Astrocyte (in vitro differentiated cells and primary cell): Measurements from ENCODE around the gene TMEM37. TPM values are rescaled to one million over a fixed set of nuclear protein-coding genes. Genes with fewer than 3 reads are reported as not detected.

Experiments used
- DNase-seq: peaks from one replicate; pipeline ENCODE4 v3.0.0-alpha.2; 2010; ENCODE audit warnings: low read depth
- FAIRE-seq: peaks from 2 replicates; lab custom pipeline; 2011; peaks lifted over from hg19 to GRCh38; lab: Jason Lieb, UNC
- H2AFZ ChIP-seq: 2 replicates; pipeline ENCODE4 v1.6.0; 2012; ENCODE audit warnings: low read depth, low read length, inconsistent platforms
- H3K27ac ChIP-seq: 2 replicates; pipeline ENCODE4 v1.5.1; 2011; ENCODE audit warnings: low read depth, low read length, inconsistent platforms
- H3K27me3 ChIP-seq: 2 replicates; pipeline ENCODE4 v1.6.0; 2011; ENCODE audit warnings: low read length, inconsistent platforms; ENCODE audit not compliant: insufficient read depth
- H3K36me3 ChIP-seq: 2 replicates; pipeline ENCODE4 v1.5.1; 2011; ENCODE audit warnings: low read length, inconsistent platforms; ENCODE audit not compliant: insufficient read depth
- H3K4me1 ChIP-seq: 2 replicates; pipeline ENCODE4 v1.5.1; 2011; ENCODE audit warnings: low read length, inconsistent platforms; ENCODE audit not compliant: insufficient read depth
- H3K4me2 ChIP-seq: 2 replicates; pipeline ENCODE4 v1.6.0; 2012; ENCODE audit warnings: low read length, inconsistent platforms
- H3K4me3 ChIP-seq: 2 replicates; pipeline ENCODE4 v1.5.1; 2011; ENCODE audit warnings: low read depth, mild to moderate bottlenecking, low read length, inconsistent platforms; ENCODE audit not compliant: insufficient read depth
- H3K79me2 ChIP-seq: 2 replicates; pipeline ENCODE4 v1.6.0; 2012; ENCODE audit warnings: mild to moderate bottlenecking, low read length, inconsistent platforms; ENCODE audit not compliant: insufficient read depth
- H3K9ac ChIP-seq: 2 replicates; pipeline ENCODE4 v1.6.0; 2012; ENCODE audit warnings: mild to moderate bottlenecking, low read length, inconsistent platforms
- H3K9me3 ChIP-seq: 2 replicates; pipeline ENCODE4 v1.5.1; 2012; ENCODE audit warnings: low read depth, mild to moderate bottlenecking, low read length, inconsistent platforms; ENCODE audit not compliant: insufficient read depth
- H4K20me1 ChIP-seq: 2 replicates; pipeline ENCODE4 v1.6.0; 2012; ENCODE audit warnings: low read length, inconsistent platforms; ENCODE audit not compliant: insufficient read depth
- H3K27ac Mint-ChIP-seq: one replicate; pipeline ENCODE4 v1.8.0; 2021; ENCODE audit warnings: mild to moderate bottlenecking, mixed read lengths; ENCODE audit not compliant: unreplicated experiment
- H3K27me3 Mint-ChIP-seq: one replicate; pipeline ENCODE4 v1.8.0; 2021; ENCODE audit warnings: low read depth, mixed read lengths; ENCODE audit not compliant: unreplicated experiment
- H3K36me3 Mint-ChIP-seq: one replicate; pipeline ENCODE4 v1.8.0; 2021; ENCODE audit warnings: low read depth, mixed read lengths; ENCODE audit not compliant: unreplicated experiment
- H3K4me1 Mint-ChIP-seq: one replicate; pipeline ENCODE4 v1.8.0; 2021; ENCODE audit warnings: low read depth, mixed read lengths; ENCODE audit not compliant: unreplicated experiment
- H3K4me3 Mint-ChIP-seq: one replicate; pipeline ENCODE4 v1.8.0; 2021; ENCODE audit warnings: mild to moderate bottlenecking, moderate library complexity, mixed read lengths; ENCODE audit not compliant: unreplicated experiment
- H3K9me3 Mint-ChIP-seq: one replicate; pipeline ENCODE4 v1.8.0; 2021; ENCODE audit warnings: mild to moderate bottlenecking, mixed read lengths; ENCODE audit not compliant: unreplicated experiment
- EZH2 ChIP-seq: IDR thresholded peaks from 2 replicates; pipeline ENCODE4 v1.6.1; 2012; ENCODE audit warnings: mild to moderate bottlenecking, low read length, inconsistent platforms; ENCODE audit not compliant: insufficient read depth
- total RNA-seq: library from RNA; stranded (reverse); gene quantifications from 2 replicates; pipeline ENCODE4 v1.2.1, GENCODE V29; 2021
- TF ChIP-seq, protein P1 (sequence below): IDR thresholded peaks from 2 replicates; pipeline ENCODE4 v1.5.1; 2011; ENCODE audit warnings: low read depth, mild to moderate bottlenecking, inconsistent platforms, low read length, moderate library complexity; ENCODE audit not compliant: insufficient read depth

TMEM37 gene
- total RNA-seq, 1 donor from 2014 or later = 1.6 TPM

DNA sequence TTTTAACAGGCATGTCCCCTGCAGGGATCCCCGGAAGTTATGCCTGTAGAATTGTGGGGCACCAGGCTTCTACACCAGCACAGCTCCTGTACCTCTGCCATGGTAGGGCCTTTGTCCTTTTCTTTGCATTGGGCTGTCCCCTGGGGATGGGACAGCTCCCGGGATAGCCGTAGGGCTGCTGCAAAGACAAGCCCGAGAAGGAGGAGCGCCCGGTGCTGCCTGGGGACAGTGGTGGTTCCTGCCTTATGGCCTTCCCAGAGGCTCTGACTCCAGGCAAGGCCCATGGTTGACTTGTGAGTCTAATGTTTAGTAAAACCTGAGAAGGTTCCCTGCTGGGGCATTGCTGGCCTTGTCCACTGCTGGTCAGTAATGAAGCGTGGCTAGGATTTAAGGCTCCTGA, 30.9 kb downstream of the TMEM37 start:
- no peak overlapping the region for H3K9ac ChIP-seq
- no peaks in the 10 kb centered on the region for H3K79me2 ChIP-seq
- H3K4me3 ChIP-seq = no peak overlapping the region
- Mint-ChIP-seq H3K9me3 (peaks cover 4% of the 10 kb centered on the region), H3K27me3 (peaks cover 10% of the 10 kb centered on the region), H3K27ac (no peak overlapping the region), H3K4me1 (peaks cover 12% of the 10 kb centered on the region), H3K36me3 (no peaks in the 10 kb centered on the region), H3K4me3 (no peak overlapping the region)
- FAIRE-seq = no peak
- H2AFZ ChIP-seq = no peak overlapping the region
- H3K4me1 ChIP-seq = no peaks in the 10 kb centered on the region
- no peaks in the 10 kb centered on the region for H3K36me3 ChIP-seq
- no peak for DNase-seq
- H3K27me3 ChIP-seq = no peaks in the 10 kb centered on the region
- TF ChIP-seq, protein P1, sequence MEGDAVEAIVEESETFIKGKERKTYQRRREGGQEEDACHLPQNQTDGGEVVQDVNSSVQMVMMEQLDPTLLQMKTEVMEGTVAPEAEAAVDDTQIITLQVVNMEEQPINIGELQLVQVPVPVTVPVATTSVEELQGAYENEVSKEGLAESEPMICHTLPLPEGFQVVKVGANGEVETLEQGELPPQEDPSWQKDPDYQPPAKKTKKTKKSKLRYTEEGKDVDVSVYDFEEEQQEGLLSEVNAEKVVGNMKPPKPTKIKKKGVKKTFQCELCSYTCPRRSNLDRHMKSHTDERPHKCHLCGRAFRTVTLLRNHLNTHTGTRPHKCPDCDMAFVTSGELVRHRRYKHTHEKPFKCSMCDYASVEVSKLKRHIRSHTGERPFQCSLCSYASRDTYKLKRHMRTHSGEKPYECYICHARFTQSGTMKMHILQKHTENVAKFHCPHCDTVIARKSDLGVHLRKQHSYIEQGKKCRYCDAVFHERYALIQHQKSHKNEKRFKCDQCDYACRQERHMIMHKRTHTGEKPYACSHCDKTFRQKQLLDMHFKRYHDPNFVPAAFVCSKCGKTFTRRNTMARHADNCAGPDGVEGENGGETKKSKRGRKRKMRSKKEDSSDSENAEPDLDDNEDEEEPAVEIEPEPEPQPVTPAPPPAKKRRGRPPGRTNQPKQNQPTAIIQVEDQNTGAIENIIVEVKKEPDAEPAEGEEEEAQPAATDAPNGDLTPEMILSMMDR = no peak
- no peak for TF ChIP-seq EZH2
- no peak overlapping the region for H3K27ac ChIP-seq
- H4K20me1 ChIP-seq = no peaks in the 10 kb centered on the region
- H3K9me3 ChIP-seq = no peaks in the 10 kb centered on the region
- no peak overlapping the region for H3K4me2 ChIP-seq

DNA sequence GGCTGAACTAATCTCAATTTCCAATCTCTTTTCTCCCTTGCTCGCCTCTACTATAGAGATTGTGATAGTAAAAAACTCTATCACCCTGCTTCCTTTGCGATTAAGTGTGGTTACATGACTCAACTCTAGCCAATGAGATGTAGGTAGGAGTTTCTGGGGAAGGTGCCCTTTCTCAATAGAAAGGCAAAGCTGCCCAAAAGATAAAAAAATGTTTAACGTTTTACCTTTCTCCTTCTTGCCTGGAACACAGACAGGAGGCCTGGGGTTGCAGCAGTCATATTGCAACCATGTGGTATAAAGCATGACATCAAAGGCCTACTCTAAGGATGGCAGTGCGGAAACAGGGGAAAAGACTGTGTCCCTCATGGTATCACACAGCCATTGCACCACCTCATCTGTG, 31.5 kb downstream of the TMEM37 start:
- Mint-ChIP-seq H3K9me3 (peaks cover 4% of the 10 kb centered on the region), H3K4me1 (peaks cover 12% of the 10 kb centered on the region), H3K27me3 (peaks cover 10% of the 10 kb centered on the region), H3K4me3 (no peak overlapping the region), H3K36me3 (no peaks in the 10 kb centered on the region), H3K27ac (no peak overlapping the region)
- Histone ChIP-seq H3K27me3 (no peaks in the 10 kb centered on the region), H3K4me2 (no peak overlapping the region), H3K79me2 (no peaks in the 10 kb centered on the region), H3K4me1 (no peaks in the 10 kb centered on the region), H3K9me3 (no peaks in the 10 kb centered on the region), H3K27ac (no peak overlapping the region), H2AFZ (no peak overlapping the region), H4K20me1 (no peaks in the 10 kb centered on the region), H3K36me3 (no peaks in the 10 kb centered on the region), H3K9ac (no peak overlapping the region), H3K4me3 (no peak overlapping the region)
- DNase-seq (no peak), FAIRE-seq (no peak)
- no peak for TF ChIP-seq EZH2
- TF ChIP-seq, protein P1 = no peak

DNA sequence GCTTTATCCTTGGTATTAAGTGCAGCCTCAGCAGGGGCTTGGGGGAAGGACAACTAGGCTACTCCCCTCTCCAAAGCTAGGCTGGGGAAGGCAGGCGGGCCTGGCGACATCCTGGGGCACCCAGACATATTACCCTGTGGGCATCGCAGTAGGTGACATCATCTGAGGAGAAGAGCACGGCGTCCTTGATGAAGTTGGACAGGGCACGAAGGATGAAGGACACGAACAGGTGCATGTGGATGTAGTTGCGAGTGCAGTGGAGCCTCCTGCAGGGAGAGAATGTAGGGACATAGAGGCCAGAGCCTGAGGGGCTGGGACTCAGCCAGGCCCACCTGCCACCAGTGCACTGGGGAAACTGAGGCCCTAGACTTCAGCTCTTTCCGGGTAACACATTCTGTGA, 32.3 kb downstream of the TMEM37 start:
- Histone ChIP-seq H3K36me3 (no peaks in the 10 kb centered on the region), H2AFZ (no peak overlapping the region), H3K27ac (no peak overlapping the region), H3K4me3 (no peak overlapping the region), H3K27me3 (no peaks in the 10 kb centered on the region), H3K9ac (no peak overlapping the region), H3K4me2 (no peak overlapping the region), H3K79me2 (no peaks in the 10 kb centered on the region), H3K9me3 (no peaks in the 10 kb centered on the region), H3K4me1 (no peaks in the 10 kb centered on the region), H4K20me1 (no peaks in the 10 kb centered on the region)
- no peak for DNase-seq
- Mint-ChIP-seq H3K27me3 (peaks cover 7% of the 10 kb centered on the region), H3K9me3 (peaks cover 4% of the 10 kb centered on the region), H3K4me3 (no peak overlapping the region), H3K27ac (no peak overlapping the region), H3K4me1 (peaks cover 15% of the 10 kb centered on the region), H3K36me3 (no peaks in the 10 kb centered on the region)
- TF ChIP-seq, protein P1 = no peak
- no peak for TF ChIP-seq EZH2
- no peak for FAIRE-seq
